HG03457 (cell line): ENCODE data around the gene SVOPL.

ENCODE experiments used
- ATAC-seq: cut with Tn5 transposase; IDR thresholded peaks from one replicate; pipeline ENCODE4 v1.9.1; 2021; ENCODE audit warnings: moderate number of reproducible peaks; ENCODE audit not compliant: unreplicated experiment

The SVOPL gene

DNA sequence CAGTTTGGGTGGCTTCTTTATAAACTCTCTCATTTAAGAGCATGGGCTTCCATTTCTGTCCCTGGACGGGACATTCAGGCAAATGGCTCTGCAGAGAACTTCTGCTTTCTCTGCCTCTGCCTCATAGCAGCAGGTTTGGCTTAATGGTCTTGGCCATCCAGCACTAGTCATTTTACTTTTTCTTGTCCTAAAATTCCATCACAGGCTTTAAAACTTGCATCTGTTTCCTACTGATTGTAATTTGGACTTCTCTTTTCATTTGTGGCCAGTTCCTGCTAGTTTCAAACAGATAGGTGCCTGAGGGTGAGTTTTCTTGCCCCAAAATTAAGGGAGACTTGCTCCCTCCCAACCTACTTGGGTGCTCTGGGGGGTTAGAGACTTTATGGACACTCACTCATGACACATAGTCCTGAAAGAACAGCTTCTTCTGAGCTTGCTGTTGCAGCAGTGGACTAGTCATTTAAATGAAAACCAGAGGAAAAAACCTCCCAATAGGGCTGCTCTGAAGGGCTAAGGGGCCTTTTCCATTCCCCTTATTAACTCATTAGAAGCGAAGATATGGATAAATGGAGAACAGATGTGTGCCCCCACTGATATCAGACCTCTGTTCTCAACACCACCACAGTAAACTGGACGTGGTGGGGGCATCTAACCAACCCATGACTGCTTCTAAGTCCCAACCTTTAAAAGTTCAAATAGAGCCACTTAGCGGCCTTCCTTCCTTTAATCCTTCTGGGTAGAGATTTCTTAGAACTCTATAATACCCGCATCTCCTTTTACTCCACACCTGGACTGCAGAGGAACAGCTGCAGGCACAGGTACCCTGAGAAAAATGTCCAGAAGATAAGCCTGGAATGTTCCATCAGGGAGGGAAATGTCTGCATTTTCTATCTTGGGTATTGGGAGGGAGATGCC lies 38.8 kb downstream of the SVOPL start:
- ATAC-seq = no peak

DNA sequence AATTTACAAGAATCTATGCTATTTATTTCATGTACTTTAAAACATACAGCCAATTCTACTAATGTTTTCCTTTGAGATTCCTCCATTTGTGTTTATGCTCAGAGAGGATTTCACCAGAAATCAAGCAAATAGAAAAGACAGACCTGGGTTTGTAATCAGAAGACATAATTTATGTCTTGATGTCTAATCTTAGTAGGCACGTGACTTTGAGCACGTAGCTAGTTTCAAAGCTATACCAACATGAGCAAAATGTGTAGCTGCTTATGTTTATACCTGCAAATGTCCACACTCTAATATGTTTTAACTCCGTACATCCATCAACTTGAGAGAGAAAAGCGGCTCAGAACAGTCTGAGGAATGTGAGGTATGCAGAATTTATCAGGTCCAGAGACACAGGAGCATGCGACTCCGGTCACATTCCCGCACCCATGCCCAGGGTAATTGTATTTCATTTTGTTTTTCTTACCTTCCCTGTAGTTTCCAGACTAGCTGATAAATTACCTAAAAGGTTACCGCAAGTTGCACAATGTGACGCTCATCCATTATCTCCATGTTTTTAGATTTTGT lies 40.0 kb downstream of the SVOPL start:
- ATAC-seq = no peak

DNA sequence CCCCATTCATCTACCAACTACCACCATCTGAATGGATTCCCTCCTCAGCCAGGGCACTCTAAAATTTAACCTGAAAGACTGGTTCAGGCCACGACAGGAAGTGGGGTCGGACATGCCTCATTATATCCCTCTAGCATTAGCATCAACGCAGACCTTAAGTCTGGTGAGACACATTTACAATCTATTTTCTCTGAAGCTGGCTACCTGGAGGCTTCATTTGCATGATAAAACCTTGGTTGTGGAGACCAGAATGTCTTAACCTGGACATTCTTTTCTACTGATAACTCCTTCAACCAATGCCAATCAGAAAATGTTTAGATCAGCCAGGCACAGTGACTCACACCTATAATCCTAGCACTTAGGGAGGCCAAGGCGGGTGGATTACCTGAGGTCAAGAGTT lies 42.3 kb downstream of the SVOPL start:
- ATAC-seq = no peak

DNA sequence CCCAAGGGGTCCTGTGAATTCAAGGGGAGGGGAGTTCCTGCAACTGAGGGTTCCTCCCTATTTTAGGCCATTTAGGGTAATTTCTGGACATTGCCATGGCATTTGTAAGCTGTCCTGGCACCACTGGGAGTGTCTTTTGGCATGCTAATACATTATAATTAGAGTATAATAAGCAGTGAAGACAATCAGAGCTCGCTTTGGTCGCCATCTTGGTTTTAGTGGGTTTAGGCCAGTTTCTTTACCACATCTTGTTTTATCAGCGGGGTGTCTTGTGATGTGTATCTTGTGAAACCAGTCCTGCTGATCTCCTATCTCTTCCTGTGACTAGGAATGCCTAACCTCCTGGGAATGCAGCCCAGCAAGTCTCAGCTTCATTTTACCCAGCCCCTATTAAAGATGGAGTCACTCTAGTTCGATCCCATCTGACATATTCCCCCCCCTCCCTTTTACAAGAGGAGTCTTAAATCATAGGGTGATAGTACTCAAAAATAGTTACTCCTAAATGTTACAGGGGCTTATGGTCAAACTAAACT lies 43.2 kb downstream of the SVOPL start:
- no peak for ATAC-seq

DNA sequence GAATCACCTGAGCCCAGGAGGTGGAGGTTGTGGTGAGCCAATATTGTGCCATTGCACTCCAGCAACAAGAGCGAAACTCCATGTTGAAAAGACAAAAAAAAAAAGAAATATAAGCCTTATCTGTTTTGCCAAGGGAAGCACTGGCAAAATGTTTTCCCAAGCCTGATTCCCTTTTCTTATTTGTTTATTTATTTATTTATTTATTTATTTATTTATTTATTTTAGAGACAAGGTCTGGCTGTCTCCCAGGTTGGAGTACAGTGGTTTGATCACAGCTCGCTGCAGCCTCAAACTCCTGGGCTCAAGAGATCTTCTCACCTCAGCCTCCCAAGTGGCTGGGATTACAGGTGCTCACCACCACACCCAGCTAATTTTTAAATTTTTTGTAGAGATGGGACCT lies 44.2 kb downstream of the SVOPL start:
- ATAC-seq = no peak

DNA sequence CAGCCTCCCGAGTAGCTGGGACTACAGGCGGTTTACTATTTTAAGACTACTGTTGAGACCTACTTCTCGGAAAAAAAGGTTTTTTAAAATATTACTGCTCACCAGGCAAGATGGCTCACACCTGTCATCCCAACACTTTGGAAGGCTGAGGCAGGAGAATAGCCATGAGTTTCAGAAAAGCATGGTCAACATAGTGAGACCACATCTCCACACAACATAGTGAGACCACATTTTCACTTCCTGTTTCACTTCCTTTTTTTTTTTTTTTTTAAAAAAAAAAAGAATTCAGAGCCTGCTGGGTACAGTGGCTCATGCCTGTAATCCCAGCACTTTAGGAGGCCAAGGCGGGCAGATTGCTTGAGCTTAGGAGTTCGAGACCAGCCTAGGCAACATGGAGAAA lies 46.5 kb downstream of the SVOPL start:
- ATAC-seq = no peak

DNA sequence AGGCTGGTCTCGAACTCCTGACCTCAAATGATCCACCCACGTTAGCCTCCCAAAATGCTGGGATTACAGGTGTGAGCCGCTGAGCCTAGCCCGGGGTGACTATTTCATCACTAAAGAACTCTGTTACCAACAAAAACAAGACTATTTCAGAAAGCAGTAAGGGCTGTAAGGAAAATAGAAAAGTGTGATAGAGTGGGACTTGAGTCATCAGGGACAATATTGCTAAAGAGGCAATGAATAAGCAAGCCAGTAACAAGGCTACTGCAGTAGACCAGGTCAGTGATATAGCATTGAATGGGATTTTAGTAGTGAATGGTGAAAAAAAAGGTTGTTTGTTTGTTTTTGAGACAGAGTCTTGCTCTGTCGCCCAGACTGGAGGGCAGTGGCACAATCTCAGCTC lies 51.7 kb downstream of the SVOPL start:
- ATAC-seq = no peak

DNA sequence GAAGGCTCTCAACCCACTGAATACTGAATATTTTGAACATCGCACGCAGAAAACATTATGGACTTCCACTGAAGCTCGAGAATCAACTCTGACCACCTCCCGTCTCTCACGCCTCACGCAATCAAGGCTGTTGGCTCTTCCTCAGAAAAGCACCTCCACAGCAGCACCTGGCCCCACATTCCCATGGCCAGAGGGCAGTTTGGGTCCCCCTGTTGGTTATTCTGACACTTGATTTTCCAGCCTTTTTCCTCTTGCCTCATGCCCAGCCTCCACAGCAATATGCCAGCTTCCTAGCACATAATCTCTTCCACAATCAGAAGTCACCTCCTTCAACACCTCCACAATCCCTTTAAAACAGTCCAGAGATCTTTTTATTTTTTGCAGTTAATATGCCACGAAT lies 55.9 kb downstream of the SVOPL start:
- ATAC-seq = no peak

DNA sequence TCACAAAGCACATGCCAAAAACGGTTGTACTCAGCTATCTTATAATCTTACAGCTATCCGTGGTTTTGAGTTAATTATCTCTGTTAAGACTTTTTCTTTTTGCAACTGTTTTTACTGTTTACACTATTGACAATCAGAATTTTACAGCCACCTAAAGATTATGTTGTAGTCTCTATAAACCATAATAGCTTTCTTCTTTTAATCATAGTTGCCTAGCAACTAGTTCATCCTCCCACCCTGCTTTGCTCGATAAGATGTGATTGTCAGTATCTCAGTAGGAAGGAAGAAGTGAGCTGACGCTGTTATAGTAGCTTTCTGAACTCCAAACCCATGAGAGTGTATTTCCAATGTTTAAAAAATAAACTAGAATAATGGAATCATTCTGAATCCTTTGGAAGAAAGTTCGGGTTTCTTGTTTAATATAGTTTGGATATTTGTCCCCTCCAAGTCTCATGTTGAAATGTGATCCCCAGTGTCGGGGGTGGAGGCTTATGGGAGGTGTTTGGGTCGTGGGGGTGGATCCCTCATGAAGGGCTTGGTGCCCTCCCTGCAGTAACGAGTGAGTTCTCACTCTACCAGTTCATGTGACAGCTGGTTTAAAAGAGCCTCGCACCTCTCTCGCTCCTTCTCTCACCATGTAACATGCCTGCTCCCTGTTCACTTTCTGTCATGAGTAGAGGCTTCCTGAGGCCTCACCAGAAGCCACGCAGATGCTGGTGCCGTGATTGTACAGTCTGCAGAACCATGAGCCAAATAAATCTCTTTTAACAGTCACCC lies 68.1 kb downstream of the SVOPL start:
- no peak for ATAC-seq

DNA sequence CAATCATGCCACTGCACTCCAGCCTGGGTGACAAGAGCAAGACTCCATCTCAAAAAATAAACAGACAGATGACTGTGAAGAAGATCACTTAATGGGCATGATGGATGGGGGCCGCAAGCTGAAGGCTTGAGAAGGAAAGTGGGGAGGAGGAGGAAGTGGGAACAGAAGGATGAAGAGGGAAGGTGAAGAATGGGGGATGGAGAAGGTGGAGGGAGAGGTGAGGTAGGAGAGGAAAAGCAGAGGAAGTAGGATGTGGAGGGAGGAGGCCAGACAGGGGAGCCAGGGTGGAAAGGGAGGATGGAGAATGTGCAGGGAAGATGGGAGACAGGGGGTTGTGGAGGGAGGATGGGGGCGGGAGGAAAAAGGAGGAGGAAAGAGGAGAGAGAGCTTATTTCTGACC lies 68.8 kb downstream of the SVOPL start:
- no peak for ATAC-seq

DNA sequence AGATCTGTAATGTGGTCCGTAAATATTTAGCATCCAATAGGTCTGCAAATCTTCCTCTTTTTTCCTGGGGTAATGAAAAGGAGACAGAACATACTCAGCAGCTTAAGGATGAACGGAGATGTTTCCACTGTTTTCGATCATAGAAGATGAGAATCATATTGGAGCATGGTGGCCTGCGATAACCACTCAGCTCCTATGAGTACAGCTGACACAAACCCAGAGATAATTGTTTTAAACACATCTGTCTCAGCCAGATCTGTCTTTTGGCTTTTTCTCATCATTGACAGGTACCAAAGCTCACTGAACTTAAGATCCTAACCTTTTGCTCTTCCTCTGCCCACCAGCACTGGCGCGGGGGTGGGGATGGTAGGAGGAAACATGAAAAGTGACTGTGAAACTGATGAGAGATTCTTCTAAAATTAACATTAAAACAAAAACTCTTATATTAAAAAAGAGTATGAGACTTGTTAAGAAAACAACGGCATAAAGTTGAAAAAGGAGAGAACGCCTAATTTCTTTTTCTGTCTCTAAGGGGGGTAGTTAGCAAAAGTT lies 71.0 kb downstream of the SVOPL start:
- no peak for ATAC-seq

DNA sequence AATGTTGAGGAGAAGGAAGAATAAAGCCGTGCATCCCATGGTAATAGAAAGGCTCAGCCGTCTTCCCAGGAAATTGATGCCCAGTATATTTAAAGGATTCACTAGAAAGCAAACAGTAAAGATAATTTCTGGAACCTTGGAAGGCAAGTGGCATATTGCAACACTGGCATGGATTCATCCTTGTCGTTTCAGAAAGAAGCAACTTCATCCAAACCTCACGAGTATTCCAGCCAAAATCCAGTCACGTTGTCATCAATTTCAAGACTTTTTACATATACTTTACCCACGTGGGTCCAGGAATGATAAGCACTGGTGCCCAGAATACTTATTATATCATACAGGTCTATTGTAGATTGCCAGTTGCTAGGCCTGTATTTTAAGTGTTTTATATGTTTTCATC lies 73.8 kb downstream of the SVOPL start:
- no peak for ATAC-seq

DNA sequence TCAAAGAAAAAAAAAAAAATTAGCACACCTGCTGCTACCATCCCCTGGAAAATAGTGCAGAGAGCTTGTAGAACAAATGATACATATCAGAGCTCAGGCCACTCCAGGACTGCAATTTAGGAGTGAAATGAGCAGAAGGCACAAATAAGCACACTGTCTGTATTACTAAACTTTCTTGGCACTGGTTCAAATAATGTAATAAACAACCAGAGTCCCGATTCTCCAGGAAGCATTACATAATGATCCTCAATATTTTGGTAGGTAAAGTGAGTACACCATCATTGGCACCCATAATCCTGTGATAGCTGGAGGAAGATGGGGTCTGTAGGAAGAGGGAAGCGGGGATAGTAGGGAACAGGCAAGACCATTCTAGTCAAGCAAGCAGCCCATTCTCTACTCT lies 74.3 kb downstream of the SVOPL start:
- ATAC-seq = no peak

DNA sequence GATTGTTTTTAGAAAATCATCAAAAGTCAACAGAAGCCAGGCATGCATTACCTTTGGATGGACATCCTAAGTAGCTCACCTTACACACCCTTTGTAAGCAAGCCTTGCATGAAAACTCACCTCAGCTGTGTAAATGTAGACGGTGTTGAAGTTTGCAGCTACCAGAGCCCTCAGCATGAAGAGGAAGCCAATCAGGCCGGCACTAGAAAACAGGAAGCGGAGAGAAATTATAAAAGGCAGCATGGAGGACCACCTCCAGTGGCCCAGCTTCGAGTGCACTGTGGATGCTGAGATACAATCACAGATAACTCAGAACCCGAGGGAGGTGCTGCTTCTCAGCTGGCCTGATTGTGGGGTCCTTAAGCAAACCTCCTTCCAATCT lies 75.3 kb downstream of the SVOPL start:
- no peak for ATAC-seq

DNA sequence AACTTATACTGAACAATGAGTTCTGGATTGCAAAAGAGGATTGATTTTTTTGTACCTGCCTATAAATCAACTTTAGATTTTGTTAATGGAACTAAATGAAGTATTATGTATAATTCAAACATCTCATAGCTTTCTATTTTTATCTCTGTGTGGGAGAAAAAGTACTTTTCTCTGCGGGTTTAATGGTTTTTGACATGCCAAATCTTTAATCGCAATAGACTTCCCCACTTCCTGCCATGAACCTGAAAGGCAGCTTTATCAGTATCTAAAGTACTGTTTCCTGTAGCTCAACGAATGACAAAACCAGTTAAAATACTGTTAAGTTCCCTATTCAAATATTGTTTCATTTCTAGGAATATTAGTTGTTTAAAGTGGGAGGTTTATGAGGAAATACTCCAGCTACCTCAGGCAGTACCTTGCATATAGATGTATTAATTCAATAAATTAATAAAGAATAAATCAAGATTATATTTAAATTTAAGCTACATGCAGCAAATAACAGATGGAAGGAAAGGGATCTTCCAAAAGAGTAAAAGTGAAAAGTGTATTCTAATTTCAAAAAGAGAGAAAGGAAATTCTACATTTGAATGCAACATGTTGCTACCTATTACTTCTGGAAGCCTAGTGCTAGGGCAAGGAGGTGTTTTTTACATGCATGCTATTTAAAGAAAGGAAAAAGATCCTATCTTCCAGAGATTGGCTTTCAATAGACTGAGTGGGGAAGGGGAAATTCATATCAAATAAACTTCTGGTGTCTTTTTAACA lies 75.9 kb downstream of the SVOPL start:
- ATAC-seq = no peak

DNA sequence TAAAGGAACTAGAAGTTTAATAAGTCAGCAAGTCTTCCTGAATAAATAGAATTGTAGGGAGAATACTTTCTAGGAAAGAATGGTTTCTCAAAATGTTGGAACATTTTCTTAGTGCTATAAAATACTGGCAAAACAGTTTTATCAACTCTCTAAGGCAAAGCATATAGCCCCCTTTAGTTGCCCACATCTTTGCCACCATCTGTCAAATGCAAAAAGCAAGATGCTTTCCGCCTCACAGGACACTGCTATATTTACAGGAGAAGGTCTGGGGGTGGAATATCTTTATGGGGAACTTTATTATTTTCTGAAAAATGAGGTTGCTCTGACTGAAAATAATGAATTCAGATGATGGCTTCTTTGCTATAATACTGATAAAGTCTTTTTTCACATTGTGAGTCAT lies 78.3 kb downstream of the SVOPL start:
- no peak for ATAC-seq

DNA sequence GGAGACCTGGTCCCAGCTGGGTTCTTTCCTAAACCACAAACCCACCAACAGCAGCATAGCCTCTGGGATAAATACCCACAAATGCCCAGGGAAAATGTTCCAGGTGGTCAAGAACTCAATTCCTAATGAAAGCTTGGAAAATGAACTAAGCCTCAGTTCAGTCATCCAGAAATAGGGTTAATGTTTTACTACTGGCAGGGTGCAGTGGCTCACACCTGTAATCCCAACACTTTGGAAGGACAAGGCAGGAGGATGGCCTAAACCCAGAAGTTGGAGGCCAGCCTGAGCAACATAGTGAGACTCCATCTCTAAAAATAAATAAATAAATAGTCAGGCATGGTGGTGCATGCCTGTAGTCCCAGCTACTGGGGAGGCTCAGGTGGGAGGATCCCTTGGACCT lies 82.2 kb downstream of the SVOPL start:
- no peak for ATAC-seq

DNA sequence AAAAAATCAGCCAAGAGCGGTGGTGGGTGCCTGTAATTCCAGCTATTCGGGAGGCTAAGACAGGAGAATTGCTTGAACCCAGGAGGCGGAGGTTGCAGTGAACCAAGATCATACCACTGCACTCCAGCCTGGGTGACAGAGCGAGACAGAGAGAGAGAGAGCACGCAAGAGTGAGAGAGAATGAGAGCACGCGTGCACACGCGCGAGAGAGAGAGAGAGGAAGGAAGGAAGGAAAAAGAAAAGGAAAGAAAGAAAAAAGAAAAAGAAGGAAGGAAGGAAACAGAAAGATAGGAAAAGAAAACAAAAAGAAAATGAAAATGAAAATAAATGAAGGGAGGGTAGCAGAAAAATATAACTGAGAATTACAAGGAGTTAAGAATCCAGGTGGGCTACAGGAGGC lies 82.7 kb downstream of the SVOPL start:
- ATAC-seq = no peak

DNA sequence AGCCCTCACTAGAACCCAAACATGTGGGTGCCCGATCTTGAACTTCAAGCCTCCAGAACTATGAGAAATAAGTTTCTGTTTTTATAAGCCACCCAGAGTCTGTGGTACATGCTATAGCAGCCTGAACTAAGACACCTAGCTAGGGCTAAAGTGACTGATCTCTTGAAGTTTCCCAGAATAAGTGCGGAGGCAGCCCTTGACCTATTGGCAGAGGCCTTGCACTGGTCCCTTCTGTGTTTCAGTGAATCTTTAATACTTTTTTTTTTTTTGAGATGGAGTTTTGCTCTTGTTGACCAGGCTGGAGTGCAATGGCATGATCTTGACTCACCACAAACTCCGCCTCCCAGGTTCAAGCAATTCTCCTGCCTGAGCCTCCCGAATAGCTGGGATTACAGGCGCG lies 85.1 kb downstream of the SVOPL start:
- no peak for ATAC-seq

DNA sequence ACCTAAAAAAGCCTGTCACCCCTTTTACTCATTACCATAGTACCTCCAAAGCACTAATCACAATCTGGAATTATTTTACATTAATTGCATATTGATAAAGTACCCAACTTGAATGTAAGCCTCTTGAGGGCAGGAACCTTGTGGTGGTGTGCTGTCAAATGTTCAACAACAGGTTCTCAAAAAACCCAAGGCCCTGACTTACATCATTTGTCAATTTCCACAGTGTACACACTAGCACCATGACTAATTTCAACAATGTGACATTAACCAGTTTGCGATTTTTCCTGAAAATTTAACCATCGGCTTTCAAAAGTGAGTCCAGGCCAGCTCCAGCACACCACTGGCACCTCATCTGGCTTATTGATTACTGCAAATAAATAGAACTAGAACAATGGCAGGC lies 87.5 kb downstream of the SVOPL start:
- ATAC-seq = no peak

DNA sequence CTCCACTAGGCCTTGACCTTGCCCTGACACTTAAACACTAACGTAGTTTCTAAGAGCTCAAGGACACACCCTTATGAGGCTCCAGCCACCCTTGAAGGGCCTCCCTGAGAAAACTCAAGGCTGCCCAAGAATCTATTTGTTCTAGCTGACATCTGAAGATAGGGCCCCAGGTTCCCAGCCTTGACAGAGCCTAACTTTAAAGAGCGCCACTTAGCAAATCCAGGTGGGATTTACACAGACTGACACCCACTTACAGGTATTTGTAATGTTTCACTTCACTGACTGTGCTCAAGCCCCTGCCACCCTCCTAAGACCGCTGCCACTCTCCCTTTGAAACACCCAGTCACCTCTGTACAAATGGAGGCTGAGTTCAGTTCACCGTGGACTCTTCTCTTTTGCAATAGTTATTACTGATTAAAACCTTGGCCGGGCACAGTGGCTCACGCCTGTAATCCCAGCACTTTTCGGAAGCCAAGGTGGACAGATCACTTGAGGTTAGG lies 90.4 kb downstream of the SVOPL start:
- no peak for ATAC-seq
